Neutrophil (primary cell): Measurements from ENCODE around the gene NXPH2.

Source experiments
- H3K27ac ChIP-seq: fragments of 200-600 bp; sonication (generic); 2 replicates; pipeline ENCODE4 v1.5.1; 2016; ENCODE audit warnings: mild to moderate bottlenecking, moderate library complexity
- H3K27me3 ChIP-seq: fragments of 200-600 bp; sonication (generic); 2 replicates; pipeline ENCODE4 v1.6.0; 2016; ENCODE audit warnings: mild to moderate bottlenecking
- H3K36me3 ChIP-seq: fragments of 200-600 bp; sonication (generic); 2 replicates; pipeline ENCODE4 v1.5.1; 2017
- H3K4me1 ChIP-seq, 2 experiments: fragments of 200-600 bp in 1 of 2; sonication (generic) in 1 of 2; 1 replicate in 1 of 2; 2 replicates in 1 of 2; pipeline versions ENCODE4 v1.5.1 to v1.6.1; 2013 to 2016; ENCODE audit warnings: low read depth in 1 of 2, low read length in 1 of 2, mild to moderate bottlenecking in 1 of 2, moderate library complexity in 1 of 2; ENCODE audit not compliant: control insufficient read depth in 1 of 2, insufficient read depth in 1 of 2
- H3K4me3 ChIP-seq, 2 experiments: fragments of 200-600 bp in 1 of 2; sonication (generic) in 1 of 2; 1 replicate in 1 of 2; 2 replicates in 1 of 2; pipeline ENCODE4 v1.5.1; 2013 to 2016; ENCODE audit warnings: low read depth in 1 of 2, low read length in 1 of 2, mild to moderate bottlenecking in 1 of 2, moderate library complexity in 1 of 2
- H3K9me3 ChIP-seq: fragments of 200-600 bp; sonication (generic); 2 replicates; pipeline ENCODE4 v1.5.1; 2016
- CTCF ChIP-seq: fragments of 200-600 bp; sonication (generic); IDR thresholded peaks from 2 replicates; pipeline ENCODE4 v1.5.1; 2016; ENCODE audit warnings: antibody characterized with exemption

Gene NXPH2

GRCh38 chr2:138782383-138782782 is 2.2 kb upstream of the NXPH2 start:
- Histone ChIP-seq H3K36me3 (no peaks in the 10 kb centered on the region), H3K9me3 (no peaks in the 10 kb centered on the region), H3K4me3 (no peak overlapping the region), H3K27ac (no peak overlapping the region), H3K4me1 (peaks cover 5 to 9% of the 10 kb centered on the region in 2 experiments), H3K27me3 (peaks cover 74% of the 10 kb centered on the region)
- no peak for TF ChIP-seq CTCF

- H3K27ac ChIP-seq = no peak overlapping the region
- H3K36me3 ChIP-seq = no peaks in the 10 kb centered on the region
- no peak for TF ChIP-seq CTCF
- H3K9me3 ChIP-seq = no peaks in the 10 kb centered on the region
- peaks cover 5 to 9% of the 10 kb centered on the region in 2 experiments for H3K4me1 ChIP-seq
- H3K4me3 ChIP-seq = no peak overlapping the region
- peaks cover 89% of the 10 kb centered on the region for H3K27me3 ChIP-seq
Observed at GRCh38 chr2:138780908-138781307, 718 bp upstream of the NXPH2 start.

GRCh38 chr2:138780446-138780880 is 273 bp upstream of the NXPH2 start:
- H3K36me3 ChIP-seq = no peaks in the 10 kb centered on the region
- H3K4me1 ChIP-seq = peaks cover 5 to 9% of the 10 kb centered on the region in 2 experiments
- no peak overlapping the region for H3K4me3 ChIP-seq
- no peak overlapping the region for H3K27ac ChIP-seq
- H3K9me3 ChIP-seq = no peaks in the 10 kb centered on the region
- peaks cover 94% of the 10 kb centered on the region for H3K27me3 ChIP-seq
- TF ChIP-seq CTCF = no peak

GRCh38 chr2:138779406-138779780 is 797 bp downstream of the NXPH2 start:
- Histone ChIP-seq H3K9me3 (no peaks in the 10 kb centered on the region), H3K4me1 (peaks cover 5 to 9% of the 10 kb centered on the region in 2 experiments), H3K4me3 (no peak overlapping the region)

GRCh38 chr2:138777996-138778395 is 2.2 kb downstream of the NXPH2 start:
- no peaks in the 10 kb centered on the region for H3K36me3 ChIP-seq
- H3K4me3 ChIP-seq = no peak overlapping the region
- TF ChIP-seq CTCF = no peak
- H3K27me3 ChIP-seq = peaks cover 99% of the 10 kb centered on the region
- no peaks in the 10 kb centered on the region for H3K9me3 ChIP-seq
- peaks cover 5 to 9% of the 10 kb centered on the region in 2 experiments for H3K4me1 ChIP-seq
- H3K27ac ChIP-seq = no peak overlapping the region

More at GRCh38 chr2:138779406-138779780, 797 bp downstream of the NXPH2 start:
- H3K36me3 ChIP-seq = no peaks in the 10 kb centered on the region
- peaks cover 98% of the 10 kb centered on the region for H3K27me3 ChIP-seq
- no peak for TF ChIP-seq CTCF
- no peak overlapping the region for H3K27ac ChIP-seq

GRCh38 chr2:138775736-138776135 is 4.5 kb downstream of the NXPH2 start:
- Histone ChIP-seq H3K36me3 (no peaks in the 10 kb centered on the region), H3K4me3 (no peak overlapping the region), H3K27me3 (peaks cover 86% of the 10 kb centered on the region), H3K4me1 (peaks cover 5 to 9% of the 10 kb centered on the region in 2 experiments), H3K27ac (no peak overlapping the region), H3K9me3 (no peaks in the 10 kb centered on the region)
- TF ChIP-seq CTCF = no peak
